Measurements from ENCODE around the gene DOCK2. TPM values are rescaled to one million over a fixed set of nuclear protein-coding genes. Genes with fewer than 3 reads are reported as not detected.

Gene DOCK2
- polyA plus RNA-seq, 3 donors: 2.1 to 3.4 (median 2.5) TPM

DNA sequence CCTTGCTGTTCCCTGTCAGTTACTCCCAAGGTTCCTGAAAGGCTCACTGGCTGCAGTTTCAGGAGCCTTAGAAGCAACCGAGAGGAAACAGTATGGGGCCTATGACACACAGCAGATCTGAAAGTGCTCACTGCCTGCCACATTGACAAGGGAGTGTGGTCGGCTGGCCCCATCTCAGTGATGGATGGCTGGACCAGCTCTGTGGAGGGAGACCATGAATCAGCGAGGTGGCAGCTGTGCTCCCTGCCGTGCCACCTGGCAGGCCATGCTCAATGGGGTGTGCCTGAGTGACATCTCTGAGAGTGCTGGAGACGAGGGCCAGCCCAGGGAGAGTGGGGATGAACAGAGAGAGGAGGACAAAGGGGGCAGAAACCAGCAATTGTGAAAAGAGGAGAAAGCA, 49.1 kb downstream of the DOCK2 start:
- peak; percentile 43 for DNase-seq

DNA sequence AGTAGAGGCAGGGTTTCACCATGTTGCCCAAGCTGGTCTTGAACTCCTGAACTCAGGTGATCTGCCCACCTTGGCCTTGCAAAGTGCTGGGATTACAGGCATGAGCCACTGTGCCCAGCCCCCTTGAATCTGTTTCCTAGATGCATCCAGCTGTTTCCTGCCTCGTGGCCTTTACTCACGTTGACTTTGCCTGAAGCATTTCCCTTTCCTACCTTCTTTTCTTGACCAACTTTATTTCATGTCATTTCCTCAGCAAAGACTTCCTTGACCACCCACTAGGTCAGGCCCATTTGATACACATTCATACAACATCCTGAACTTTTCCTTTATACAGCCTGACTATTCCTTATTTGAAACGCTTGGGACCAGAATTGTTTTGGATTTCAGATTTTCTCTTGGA, 51.0 kb downstream of the DOCK2 start:
- no peak for DNase-seq

DNA sequence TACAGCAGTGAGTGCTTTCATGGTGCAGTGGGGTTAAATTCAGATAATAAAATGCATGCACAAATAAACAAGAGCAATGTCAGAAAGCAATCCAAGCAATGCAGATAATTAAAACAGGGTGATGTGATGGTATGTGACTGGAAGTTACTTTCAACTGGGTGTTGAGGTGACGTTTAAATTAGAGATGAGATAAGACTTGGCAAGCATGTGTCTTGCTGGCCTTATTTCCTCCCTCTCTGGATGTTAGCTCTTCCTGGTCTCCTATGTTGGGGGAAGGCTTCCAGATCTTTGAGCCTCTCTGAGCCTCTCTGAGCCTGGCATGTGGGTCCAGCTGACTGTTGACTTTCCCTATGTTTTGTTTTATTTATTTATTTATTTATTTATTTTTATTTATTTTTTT, 54.4 kb downstream of the DOCK2 start:
- DNase-seq: no peak

DNA sequence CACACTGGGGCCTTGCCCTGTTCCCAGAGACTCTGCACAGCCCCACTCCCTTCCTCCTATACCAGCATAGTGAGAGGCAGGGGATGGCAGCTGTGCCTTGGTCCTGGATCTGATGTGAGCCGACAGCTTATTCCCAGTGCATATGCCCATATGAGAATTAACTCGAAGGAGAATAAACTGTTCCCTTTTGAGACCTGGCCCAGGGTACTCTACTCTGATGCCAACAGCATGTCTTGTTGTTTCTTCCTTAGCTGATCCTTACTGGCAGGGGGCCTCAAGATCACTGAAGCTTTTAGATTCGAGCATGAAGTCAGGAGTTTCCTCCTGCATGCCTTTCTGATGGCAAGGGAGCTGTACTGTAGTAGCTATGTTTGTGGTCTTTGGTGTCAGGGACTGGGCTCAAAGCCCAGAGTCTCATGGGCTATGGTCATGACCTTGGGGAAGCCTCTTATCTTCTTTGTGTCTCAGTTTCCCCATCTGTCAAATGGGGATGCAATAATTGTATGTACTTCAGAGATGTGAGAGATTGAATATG, 57.1 kb downstream of the DOCK2 start:
- no peak for DNase-seq

DNA sequence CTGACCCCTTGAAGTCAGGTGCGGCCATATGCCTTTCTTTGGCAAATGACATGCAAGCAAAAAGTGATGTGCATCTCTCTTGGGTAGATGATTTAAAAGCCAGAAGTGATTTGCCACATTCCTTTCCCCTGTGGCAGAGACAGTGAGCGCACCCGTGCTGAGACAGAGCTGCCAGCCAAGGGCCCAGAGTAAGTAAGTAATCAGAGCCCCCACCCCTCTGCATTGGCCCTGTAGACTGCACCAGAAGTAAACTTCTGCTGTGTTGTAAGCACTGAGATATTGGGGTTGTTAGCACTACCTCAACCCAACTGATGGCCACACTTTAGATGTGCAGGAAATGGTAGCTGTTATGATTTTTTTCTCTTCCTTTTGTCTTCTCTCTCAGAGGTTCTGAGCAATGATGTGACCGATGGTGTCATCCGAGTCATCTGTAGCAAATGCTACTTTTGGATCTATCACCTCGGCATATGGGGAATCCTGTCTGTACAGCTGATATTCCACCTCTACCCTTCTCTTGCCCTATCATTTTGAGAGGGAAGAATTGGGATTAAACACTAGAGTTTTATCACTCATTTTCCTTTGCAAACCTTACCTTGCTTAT, 58.0 kb downstream of the DOCK2 start:
- no peak for DNase-seq

DNA sequence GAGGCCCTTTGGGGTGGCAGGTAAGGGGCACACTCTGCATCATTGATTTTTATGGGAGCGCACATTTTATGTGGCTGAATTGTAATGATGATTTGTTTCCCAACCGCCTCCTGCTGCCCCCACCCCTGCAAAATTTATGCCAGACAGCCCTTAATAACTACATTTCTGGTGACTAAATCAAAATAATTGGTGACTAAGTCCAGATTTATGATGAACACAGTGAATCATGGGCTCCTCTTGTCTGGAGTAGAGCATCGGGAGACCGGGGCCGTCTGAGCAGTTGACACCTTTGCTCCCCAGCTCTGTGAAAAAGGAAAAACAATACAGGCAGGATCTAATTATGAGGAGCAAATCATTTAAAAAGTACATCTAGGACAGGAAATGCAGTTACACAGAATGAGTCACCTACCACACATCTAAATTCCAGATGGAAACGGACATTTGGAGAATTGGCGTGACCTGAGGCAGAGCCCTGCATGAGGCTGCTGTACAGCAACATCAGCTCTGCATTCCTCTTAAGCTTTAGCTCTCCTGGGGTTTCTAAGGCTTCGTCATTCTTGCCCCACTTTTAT, 58.9 kb downstream of the DOCK2 start:
- DNase-seq: no peak

DNA sequence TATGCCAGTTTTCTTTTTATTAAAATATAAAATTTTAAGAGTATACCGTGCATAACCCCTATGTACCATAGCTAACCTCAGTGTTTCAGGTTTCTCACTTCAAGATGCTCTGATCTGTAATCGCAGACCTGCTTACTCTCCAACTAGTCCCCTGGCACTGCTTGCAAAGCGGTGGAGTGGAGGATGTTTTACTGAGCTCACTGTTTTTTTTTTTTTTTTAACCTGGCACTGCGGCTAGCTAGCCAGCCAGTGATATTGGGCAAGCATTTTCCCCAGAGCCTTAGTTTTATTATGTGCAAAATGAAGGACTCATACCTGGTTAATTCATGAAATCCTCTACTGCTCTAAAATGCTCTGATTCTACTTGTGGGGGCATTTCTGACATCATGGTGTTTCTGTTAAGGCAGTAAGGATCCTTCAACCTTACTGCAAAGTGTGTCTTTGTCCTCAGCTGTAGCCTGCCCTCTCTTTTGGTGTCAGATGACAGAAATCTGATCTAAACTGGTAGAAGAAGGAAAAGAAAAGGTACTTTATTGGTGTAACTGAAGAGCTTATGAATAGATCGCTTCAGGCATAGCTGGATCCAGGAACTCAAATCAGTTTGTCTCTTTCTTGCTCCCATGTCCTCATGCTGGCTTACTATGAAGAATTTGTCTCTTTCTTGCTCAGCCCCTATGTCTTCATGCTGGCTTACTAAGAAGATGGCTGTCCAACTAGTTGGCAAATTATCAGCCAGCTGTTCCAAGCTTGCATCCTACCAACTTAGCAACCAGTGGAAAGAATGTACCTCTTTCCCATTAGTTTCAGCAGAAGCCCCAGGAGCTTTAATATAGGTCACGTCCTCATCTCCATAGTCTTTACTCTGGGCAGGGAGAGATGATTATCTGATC, 59.8 kb downstream of the DOCK2 start:
- DNase-seq: no peak

DNA sequence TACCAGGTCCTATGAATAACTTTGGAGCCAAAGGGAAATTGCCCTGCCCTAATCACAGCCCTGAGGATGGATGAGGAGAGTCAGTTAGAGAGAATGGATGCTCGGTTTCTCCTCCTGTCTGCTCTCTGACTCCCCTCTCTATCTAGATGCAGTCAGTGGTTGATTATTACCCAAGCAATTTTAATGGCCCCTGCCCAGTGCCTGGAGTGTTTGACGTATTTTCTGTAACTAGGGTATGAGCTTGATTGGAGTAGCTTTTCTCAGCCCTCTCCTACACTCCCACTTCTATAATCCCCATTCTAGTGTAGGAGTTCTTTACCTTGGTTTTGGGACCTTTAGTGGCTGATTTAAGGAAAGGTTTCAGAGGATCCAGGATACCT, 60.4 kb downstream of the DOCK2 start:
- no peak for DNase-seq

DNA sequence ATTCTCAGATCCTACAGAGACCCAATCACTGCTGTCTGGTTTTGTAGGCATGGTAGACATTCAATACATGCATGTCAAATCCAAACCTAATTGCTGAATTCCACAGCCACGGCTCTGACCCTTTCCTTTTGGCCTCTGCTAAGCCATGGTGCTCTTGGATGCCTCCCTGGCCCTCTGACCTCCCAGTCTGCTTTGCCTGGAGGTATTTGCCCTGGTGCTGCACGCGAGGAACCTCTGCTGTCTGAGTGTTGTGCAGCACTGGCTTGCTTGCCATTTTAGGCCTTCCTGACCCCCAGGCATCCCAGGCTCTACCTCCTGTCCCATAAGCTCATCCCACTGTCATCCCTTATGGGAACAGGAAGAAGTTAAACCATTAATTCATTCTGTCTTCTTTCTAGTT, 60.9 kb downstream of the DOCK2 start:
- DNase-seq: no peak

DNA sequence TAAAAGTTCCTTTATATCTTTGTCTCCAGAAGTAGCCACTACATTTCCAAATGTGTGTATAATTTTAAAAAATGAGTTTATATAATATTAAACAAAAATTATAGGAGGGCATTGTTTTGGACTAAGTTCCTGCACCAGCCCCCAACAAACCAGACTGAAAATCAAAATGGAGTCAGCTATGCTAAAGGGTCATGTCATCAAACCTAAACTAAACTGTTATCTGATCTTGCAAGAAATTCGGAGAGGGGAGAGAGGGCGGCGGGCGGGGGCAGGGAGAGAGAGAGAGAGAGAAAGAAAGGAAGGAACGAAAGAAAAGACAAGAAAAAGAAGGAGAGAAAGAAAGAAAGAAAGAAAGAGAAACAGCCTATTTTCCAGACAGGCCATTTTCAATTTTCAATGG, 63.5 kb downstream of the DOCK2 start:
- DNase-seq: no peak

DNA sequence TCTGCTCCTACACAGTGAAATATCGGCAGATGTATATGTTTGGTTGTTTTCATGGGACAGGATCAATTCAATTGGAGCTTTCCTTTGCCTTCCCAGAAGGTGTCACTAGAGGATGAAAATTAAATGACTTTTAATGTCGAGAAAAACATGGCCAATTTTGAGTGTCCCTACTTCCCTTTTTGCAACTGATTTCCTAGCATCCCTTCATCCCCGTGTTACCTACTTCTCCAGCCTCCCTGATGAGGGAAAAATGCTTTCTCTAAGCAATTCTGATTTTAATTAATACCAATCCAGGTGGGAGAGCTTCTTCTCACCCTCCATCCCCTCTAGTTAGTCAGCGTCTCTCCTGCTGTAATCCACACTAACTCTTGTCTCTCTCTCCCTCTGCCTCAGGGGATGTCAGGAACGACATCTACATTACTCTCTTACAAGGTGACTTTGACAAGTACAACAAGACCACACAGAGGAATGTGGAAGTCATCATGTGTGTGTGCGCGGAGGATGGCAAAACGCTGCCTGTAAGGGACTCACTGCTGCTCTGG, 64.9 kb downstream of the DOCK2 start:
- no peak for DNase-seq

DNA sequence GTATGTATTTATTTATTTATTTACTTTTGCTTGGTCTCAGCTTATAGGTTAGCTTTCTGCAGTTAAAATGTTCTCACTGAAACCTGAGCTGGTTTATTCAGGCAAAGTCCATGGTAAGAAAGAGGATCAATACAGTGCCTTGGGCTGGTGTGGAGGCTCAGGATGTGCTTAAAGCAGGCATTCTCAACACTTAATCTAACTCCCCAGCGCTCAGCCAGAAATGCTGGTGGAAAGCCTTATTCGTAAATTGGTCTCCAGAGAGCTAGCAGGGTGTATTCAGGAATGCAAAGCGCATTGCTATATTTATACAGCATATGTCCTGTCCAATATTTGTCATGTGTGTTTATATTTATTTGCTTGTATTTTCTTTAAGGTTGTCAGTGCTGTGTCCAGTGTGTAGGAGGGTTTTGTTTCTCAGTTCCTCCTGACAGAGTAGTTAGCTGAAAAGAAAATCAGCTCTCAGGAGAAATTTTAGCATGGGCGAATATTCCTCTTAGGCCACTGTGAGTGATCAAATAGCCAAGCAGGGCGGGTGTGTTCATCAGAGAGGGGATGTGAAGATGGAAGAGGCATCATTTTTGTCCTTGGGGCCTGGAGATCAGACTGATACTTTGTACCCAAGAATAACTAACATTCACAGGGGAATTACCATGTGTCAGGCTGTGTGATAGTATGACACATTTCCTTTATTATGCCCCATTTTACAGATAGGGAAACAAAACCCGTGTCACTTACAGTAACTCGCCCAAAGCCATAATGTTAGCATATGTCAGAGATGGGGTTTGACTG, 65.8 kb downstream of the DOCK2 start:
- DNase-seq: no peak

DNA sequence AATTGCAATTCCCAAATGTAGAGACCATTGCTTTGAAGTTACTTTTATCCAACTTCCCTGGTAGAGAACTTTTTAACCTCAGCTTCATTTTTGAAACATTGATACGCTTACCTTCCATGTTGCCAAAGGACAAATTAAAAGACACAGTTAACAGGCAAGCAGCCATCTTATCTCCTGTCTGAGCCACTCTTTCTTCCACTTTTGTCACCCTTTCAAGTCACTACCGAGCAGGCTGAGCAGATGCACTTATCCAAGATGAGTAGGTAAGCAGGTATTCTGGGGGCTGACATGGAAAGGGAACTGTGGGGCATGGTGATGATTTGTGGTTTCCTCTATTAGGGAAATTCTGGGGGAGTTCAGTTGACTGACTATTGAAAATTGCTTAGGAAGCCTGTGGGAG, 66.7 kb downstream of the DOCK2 start:
- DNase-seq: no peak

DNA sequence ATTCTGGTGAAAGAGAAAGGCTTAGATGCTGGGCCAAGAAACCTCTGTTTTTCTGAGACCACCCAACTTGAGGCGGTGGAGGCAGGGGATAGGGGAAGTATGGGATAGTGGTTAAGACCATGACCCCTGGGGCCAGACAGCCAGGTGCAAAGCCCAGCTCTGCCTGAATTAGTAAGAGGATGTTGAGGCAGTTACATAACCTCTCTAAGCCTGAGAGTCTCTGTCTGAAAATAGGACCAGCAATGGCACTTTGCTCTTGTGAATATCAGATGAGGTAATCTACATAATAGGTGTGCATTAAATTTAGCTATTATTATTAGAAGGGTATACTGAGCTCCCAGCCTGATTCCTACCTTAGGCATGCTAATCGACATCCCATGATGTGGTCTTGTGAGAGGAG, 68.2 kb downstream of the DOCK2 start:
- no peak for DNase-seq

DNA sequence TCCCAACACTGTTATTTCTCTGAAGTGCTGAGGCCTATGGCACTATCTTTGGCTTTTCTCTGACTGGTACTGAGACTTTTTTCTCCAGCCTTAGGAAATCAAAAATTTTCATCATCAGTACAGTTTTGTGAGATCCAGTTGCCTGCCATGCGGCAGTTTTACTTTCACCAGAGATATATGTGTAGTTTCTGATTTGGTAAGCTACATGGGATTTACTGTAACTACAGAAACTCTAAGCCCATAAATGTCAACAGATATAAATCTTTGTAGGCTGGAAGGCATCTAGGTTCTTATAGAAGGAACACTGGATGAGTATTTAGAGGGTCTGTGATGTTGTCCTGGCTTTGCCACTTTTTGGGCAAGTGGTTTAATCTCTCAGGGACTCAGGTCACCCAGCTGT, 69.0 kb downstream of the DOCK2 start:
- no peak for DNase-seq

DNA sequence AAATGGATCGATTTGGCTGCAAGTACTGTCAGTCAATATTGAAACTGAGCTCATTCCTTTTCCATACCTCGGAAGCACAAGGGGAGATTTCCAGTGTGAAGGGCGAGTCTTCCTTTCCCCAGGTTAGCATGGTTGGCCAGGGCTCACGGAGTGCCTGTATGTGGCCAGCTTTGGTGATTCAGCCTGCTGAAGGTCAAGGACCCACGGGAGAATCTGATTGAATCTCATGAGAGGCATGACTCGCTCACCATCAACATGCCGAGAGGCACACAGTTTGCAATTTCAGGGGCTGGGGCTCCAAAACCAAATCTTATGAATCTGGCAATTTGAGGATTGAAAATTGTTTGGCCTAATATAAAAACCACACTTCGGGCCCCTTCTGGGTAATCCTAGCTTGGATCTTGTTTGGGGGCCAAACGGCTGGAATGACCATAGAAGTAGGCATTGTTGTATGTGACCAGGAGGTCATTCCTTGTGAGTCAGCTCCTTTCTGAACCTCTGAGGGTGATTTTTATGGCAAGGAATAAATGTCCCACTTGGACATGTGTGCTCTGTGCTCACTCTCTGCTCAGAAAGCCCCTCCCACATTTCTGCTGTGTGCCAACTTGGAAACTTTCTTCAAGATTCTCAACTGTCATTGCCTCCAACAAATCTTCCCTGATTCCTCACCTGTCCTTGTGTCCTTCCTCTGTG, 69.8 kb downstream of the DOCK2 start:
- no peak for DNase-seq

DNA sequence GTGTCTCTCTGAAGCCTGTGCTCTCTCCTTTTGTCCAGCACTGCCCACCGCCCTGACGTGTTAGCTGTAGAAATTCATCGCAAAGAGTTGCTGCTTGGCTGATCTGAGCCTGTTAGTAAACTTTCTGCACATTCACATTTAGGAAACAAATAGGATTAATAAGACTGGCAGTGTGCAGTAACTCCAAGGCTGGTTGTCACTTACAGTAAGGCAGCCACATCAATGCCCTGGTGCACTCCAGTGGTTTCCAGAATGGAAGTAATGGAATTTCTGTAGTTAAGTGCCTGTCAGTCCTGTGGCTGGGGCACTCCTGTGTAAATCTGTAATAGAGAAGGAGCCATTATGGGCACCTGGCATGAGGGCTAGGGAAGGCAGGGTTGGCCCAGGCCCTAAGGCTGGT, 70.6 kb downstream of the DOCK2 start:
- DNase-seq: peak; percentile 65

DNA sequence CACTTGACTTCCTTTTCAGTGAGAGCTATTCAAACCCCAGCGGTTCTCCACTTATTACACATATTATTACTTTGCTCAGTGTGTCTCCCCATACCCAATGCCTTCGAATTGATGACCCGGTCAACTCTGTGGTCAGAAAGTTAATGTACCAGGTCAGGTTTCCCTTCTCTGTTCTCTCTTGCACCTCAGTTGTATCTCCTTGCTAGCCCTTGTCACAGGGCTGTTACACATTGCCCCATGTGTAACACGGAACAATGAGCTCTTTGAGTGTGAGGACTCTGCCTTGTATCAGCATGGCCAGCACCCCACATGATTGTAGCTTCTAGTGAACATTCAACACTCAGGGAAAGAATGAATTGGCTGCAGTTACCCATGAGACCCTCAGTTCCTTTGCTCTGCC, 73.6 kb downstream of the DOCK2 start:
- no peak for DNase-seq

DNA sequence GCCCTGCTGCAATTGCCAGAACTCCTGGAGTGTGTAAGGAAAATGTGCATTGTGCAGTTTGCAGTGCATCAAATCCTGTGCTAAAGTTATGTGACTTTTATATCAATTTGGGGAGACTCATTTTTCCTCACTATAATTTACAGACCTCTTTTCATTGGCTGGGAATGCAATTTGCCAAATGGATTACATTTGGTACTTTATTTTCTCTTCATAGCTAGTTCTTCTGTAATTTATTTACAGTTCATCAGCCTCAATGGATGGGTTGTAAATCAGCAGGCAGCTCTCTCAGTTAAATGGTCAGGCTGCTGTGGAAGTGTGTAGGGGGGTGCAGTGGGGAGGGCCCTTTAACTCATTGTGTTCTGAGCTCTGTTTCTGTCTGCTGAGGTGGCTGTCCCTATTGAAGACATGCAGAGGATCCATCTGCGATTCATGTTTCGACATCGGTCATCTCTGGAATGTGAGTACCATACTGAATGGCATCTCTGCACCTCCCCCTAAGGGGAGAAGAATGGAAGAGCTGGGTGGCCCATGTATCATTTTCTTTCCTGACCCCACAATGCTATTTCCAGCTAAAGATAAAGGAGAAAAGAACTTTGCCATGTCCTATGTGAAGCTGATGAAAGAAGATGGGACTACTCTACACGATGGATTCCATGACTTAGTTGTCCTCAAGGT, 74.6 kb downstream of the DOCK2 start:
- peak; percentile 78 for DNase-seq

DNA sequence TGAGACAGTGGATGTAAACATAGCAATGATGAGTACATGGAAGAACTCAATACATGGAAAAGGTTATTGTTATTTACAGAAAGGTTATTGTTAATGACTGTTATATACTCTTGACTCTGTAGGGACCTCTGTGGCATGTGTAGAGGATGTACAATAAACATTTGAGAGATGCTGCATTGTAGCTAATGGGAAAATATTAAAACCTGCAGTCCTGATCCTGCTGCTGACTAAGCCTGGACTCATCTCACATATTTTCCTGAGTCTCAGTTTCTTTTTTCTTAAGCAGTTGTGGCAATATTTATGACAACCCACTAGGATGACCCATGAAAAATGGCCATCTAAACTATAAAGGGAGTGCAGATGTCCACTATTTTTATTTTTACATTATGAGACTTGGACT, 75.4 kb downstream of the DOCK2 start:
- DNase-seq: no peak

DNA sequence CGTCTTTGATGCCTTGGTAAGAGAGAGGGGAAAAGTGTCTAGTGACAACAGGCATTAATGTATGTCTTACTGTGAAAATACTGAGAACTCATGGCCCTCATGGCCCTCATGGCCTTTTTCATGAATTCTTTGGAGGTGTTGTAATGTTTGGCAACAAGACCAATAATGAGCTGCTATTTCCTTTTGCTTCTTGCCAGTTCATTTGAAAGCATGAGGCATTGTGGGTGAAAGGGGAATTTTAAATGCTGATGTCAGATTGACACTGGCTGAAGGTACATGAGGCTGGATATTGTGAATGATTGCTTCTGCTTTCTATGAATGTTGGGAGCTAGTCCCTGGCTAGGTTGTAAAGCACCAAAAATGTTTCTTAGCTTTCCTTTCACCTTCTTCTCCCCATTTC, 79.2 kb downstream of the DOCK2 start:
- no peak for DNase-seq

Data from renal pelvis (tissue), 4 donors.